KG1 (cell line): Measurements from ENCODE around the gene NRP2.

Experiments used
- DNase-seq: peaks from one replicate; lab custom pipeline; 2025; lab: John Stamatoyannopoulos, UW

NRP2 gene

DNA sequence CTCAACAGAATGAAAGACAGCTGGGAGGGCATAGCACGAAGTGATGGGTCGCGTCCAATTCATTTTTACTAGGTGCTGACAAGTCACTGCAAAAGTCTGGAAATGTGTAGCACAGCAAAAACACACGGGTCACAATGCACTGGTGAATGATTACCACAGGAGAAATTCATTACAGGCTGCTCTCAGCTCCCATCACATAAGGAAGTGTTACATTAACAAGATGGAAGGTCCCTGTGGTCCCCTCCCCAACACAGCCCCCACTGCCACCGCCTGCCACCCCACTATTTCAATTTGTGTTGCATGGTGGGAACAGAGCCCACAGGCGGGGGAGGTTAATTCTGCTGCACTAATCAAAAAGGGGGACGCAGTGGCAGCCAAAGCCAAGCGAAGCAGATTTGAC lies 122.8 kb downstream of the NRP2 start:
- no peak for DNase-seq

DNA sequence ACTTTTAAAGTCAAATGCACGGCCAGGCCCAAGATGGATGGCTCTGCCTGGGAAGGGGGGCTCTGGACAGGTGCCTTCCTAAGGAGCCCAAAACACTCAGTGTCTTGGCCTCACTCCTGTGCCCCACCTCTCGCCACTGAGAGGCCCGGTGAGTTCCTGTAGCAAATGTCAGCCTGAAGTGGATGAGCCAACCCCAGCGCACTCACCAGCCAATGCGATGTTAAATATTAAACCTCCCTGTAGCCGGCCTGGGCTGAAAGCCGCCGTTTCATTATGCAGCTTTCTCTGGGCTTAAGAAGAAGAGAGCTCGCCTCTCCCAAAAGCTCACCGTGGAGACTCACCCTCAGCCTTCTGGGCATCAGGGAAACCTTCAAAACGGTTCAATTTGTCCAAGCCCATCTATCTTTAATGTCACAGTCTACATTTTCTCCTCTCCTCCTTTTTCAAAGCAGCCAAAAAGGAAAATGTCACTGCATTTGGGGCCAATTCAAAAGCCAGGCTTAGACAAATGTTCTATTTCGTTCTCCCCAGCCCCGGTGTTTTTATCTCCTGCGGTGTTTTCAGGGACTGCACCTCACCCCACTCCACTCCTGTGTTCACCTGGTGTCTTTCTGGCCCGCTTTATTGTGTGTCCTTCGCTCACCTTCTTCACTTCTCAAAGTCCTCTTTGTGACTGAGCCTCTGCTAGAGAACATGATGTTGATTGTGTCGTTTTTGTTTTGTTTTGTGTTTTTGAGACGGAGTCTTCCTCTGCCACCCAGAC lies 124.0 kb downstream of the NRP2 start:
- no peak for DNase-seq

DNA sequence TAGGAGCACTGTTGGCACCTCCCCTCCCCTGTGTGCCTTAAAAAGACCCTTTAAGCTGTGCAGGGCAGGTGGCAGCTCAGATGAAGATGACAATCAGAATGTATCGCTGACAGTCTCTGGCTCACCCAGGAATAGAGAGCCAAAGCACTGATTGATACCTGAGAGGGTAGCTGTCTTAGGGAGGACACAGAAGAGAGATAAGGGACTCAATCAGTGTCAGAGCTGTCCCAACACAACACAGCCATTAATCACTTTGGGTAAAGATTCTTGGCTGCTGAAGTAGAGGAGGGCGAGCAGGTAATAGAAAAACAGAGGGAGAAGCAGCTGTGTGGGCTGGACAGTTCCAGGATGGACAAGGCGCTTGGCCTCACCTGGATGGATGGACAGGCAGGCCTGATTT lies 124.9 kb downstream of the NRP2 start:
- no peak for DNase-seq

DNA sequence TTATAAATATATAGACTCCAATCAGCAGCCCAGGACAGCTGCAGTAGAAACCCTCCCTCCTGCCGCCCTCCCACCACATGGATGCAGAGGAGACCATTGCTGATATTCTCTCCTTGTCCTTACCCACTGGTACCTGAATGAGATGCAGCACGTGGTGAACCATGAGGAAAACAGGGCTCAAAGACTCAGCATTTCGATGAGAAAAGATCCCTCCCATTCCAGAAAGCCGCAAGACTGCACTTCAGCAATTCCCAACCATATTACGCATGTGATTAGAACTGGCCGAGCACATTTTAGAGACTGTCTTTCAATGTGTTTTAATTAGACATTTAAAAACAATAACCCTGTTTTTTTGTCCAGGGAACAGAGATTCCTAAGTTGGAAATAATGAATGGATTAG lies 125.5 kb downstream of the NRP2 start:
- no peak for DNase-seq

DNA sequence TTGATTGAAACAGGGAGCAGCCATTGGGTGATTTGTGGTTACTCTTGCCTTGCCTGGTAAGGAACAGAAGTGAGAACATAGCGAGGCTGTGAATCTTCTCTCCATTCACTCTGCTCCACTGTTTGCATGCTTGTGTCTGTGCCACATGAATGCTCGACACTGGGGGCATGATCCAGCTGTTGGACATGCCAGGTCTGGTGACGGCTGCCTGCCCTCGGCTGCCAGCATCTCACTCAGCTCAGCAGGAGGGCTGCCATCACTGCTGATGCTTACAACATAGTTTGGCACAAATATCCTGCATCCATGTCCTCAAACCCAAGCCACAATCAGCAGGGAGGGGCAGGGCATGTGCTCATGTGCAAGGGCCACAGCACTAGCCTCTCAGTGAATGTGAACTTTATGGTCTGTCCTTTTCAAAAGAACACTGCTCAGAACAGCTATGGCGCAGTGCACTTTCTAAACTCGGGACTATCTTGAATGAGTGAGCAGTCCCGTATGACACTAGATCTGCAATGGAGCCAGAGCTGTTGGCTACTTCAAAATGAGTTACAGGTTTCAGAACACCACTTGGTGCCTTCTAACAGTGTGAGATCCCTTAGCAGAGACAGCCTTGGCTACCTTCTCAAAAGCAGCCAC lies 126.3 kb downstream of the NRP2 start:
- DNase-seq = no peak

DNA sequence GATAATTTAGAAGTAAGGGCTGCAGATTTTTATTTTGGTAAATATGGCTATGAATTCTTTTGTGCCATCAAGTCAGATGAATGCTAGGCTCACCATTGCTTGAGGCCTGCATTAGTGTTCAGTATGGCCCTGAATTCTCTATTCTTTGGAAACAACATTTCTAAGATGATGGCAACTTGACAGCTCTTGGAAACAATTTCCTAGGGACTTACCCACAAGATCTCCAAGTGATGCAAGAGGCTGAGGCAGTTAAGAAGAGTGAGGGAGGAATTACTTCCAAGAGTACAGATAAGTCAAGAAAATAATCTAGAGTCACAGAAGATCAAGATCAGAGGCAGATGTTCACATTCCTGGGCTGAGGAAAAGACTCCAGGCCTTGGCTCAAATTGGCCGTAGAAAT lies 129.1 kb downstream of the NRP2 start:
- DNase-seq = no peak

DNA sequence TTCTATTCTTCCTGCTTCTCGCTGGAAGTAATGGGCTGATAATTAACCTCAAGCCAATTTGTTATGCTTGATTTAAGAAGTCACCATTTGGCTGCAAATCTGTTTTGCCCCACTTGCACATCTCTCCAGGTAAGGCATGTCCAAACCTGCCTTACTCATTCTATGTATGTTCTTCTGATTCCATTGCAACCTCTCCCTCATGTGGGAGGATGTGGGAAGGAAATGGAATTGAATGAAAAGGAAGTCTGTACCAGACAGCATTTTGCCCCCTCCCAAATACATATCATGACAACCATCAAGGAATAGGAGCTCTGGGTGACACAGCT lies 131.7 kb downstream of the NRP2 start:
- DNase-seq = no peak

DNA sequence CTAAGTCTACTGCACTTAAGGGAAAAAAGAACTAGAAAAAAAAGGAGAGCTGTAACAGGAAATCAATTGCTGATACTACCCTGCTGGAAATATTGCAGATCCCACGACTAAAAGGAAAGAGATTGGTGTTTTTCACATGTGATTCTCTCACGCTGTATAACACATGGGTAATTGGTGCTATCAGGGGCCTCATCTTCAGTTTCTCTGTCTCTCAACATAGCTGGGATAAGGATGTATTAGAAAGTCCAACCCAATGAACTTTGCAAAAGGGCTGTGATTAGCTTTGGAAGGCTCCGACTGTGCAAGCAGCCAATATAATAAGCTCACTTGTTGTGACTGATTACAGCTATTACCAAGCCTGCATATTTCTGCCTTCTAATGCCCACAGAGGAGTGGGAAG lies 133.4 kb downstream of the NRP2 start:
- no peak for DNase-seq

DNA sequence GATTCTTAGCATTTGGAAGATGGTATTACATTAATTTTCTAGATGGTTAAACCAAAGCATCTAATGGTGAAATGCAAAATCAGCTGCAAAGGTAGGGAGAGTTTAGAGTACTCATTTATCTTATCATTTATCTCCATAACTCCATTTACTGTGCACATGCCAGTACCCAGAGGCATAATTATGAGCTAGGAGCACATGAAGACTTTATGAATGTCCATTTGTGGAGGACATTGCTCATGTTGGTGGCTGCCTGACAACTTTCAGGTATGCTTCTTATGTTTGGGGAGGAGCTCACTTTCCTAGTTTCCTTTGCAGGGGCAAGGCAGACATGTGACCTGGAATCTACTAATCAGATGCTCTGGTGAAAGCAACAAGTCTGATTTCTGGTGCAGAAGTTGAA lies 134.0 kb downstream of the NRP2 start:
- DNase-seq = no peak

DNA sequence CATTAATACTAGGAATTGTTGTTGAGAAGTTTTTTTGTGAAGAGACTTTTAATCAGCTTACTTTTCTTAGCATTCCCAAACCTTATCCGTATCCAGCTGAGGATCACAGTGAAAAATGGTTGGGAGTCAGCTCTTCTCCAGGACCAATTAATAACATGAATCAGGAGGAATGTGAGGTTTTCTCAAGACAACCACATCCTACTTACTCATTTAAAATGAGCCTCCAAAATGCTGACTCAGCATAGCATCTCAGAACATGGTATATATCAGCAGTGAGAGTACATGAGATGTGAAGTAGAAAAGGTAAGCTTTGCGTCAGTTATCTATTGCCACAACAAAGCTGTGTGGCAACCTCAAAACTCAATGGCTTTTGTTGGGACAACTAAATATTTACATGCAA lies 140.3 kb downstream of the NRP2 start:
- DNase-seq = no peak

DNA sequence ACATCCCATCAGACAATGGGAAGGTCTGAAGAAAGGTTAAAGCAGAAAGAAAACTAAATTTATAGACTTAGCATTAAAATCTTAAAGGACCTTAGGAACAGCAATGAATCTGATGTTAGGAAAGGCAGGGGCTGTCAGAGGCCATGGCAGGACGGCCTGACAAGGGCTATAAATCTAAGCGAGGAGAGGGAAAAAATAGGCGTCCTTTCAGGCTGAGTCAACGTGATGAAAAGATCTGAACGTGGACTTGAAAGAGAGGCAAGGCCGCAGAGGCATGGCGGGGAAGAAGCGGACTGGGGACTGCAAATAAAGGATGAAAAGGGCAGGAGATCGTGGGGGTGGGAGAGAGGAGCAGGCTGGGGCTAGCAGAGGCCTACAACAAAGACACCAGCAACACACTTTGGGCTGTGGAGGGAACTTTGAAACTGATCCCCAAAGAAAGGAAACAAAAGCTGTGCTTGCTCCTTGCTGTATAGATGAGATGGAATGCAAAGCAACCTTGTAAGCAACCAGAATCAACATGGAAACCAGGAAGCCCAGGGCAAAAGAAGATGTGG lies 145.6 kb downstream of the NRP2 start:
- no peak for DNase-seq

DNA sequence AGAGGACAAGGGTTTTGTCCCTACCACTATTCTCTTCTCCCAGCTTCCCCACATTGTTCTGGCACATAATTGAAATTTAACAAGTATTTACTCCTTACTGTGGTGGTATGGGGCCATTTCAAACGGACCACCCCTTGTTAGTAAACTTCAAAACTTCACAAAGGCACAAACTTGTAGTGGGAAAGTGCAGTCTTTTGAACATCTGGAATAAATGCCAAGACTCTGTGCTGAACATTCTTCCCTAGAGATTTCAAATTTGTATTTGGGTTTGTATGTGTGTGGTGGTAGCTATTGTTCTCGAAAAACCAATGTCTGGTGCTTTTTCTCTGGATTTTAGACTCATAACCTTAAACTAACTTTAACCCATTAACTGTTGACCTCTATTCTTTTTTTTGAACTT lies 151.6 kb downstream of the NRP2 start:
- DNase-seq = no peak

DNA sequence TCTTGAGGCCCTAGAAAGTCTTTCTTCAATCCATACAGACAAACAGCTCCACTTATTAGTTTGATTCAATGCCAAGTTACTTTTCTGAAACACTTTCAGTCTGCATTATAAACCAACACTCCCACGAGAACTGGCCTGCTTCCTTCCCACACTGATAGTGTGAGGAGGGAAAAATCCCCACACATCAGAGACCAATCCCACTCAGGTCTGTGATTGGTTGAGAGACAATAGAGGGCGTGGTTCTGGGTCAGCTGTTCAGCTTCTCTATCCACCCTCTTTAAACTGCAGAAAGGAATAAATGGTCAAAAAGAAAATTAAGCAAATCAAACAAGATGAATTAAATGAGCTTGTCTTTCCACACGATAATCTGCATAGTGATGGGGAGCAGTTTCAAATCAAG lies 152.5 kb downstream of the NRP2 start:
- no peak for DNase-seq

DNA sequence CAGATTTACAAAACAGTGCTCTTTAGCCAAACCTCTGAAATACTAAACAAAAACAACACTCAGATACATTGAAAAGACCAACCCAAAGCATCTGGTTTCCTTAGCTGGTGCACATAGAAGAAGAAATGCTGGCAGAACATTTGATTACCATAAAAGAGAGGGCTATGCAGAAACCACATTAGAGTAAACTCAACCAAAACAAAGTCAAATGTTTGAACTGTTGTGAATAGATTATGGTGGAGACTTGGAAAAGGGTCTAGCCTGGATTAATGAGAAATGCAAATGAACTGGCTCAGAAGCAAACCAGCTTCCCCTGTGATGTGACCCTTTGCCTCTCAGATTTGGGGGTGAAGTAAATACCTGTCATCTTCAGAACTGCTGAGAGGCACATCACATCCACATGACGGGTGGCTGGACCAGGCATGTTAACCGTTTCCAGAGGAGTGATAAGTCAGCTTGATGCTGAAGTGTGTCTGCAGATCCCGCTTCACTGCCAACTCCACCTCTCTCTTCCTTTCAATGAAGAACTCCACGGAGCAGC lies 153.0 kb downstream of the NRP2 start:
- no peak for DNase-seq

DNA sequence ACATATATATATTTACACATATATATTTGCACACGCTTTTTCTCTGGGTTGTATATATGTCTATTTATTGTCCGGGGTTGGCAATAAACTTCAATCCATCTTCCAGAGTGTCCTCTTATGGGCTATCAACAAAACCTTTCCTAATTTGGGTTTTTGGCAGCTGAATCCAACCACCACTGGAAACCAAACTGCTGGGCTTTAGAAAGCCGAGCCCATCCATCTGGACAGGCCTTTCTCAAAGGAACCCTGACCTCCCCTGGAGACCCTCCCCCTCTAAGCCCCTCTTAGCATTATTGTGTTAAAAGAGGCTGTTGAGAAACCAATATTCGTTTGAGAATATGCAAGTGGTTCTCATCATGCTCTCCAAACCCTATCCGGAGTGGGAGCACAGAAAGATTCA lies 153.6 kb downstream of the NRP2 start:
- DNase-seq = no peak

DNA sequence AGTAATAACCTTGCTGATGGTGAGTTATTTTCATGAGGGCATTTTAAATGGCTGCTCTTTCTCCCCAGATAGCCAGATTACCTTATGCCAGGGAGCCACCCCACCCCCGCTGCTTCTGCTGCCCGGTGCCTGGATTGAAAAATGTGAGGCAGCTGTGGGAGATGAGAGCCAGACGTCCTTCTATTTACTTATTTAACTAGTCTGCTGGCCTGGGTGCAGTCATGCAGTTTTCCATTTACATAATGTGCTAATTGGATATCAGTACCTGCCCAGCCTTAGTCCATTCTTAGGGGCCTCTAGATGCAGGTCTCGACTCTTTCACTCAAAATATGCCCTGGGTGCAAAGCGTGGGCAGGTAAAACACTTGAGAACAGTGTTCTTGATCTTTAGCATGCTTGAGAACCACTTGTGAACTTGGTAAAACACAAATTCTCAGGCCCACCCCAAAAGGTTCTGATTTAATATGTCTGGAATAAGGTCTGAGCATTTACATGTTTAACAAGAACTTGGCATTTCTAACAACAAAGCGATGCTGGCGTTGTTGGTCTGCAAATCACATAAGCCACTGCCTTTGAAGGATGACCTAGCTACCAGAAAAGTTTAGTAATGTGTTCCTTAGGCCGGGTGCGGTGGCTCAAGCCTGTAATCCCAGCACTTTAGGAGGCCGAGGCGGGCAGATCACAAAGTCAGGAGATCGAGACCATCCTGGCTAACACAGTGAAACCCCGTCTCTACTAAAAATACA lies 154.3 kb downstream of the NRP2 start:
- no peak for DNase-seq

DNA sequence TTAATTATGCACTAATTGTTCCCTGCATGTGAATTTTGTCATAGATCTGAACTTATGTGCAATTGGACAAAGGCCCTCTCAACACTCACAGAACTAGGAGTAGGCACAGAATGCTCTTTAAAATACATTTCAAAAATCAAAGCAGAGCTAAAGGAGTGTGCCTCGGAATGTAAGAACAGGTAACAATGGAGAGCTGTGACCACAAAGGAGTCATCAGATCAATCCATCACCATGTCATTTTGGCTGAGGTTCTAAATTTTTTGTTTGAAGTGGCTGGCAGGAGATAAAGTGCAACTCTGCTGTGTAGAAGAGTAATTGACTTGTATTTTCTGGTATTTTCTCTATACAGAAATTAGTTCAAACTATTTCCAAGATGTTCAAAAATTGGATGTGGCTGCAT lies 155.4 kb downstream of the NRP2 start:
- DNase-seq = no peak

DNA sequence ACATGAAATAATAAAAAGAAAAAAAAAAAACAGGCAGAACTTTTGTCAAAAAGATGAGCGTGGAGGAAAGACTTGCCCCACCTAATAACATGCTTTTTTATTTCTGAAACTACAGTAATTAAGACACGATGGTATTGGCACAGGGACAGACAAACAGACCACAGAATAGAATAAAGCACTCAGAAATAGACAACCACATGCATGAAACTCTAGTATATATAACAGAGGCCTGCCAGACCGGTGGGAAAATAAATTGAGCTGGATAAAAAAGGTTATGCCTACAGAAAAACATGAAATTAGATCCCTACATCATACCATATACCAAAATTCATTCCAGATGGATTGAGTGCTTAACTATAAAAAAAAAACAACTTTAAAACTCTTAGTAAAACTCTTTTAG lies 163.1 kb downstream of the NRP2 start:
- no peak for DNase-seq
